Tibial nerve (tissue), 4 donors: ENCODE measurements around the gene RBL2.

ENCODE experiments used
- CTCF ChIP-seq, 5 experiments: fragments of 200-600 bp in 3 of 5; fragments of 450-650 bp in 2 of 5; sonication (generic) in 3 of 5; IDR thresholded peaks; one replicate each; pipeline ENCODE4 v1.5.1; 2016 to 2019; ENCODE audit warnings: antibody characterized with exemption in 5 of 5, mild to moderate bottlenecking in 3 of 5, moderate library complexity in 2 of 5
- EP300 ChIP-seq, 2 donors: sonication (generic); formaldehyde crosslinking; IDR thresholded peaks; one replicate each; pipeline ENCODE4 v1.6.1; 2017; ENCODE audit warnings: antibody characterized with exemption in 2 of 2, mild to moderate bottlenecking in 1 of 2
- POLR2A ChIP-seq, 2 donors: fragments of 450-650 bp; IDR thresholded peaks; one replicate each; pipeline ENCODE4 v1.6.1; 2017; ENCODE audit warnings: antibody characterized with exemption in 2 of 2, mild to moderate bottlenecking in 2 of 2, moderate library complexity in 2 of 2

GRCh38 chr16:53421248-53421647 is 13.0 kb upstream of the RBL2 start:
- no peak for TF ChIP-seq CTCF (IDR thresholded peaks at IDR 0.05)
- no peak for TF ChIP-seq EP300 (IDR thresholded peaks at IDR 0.05)
- TF ChIP-seq POLR2A (IDR thresholded peaks at IDR 0.05): no peak
